ENCODE results near the gene IYD.

The IYD gene

GRCh38 chr6:150368762-150369161 lies at the start of gene IYD:
Gene IYD (plus strand): TSS chr6:150369012. CDS start chr6:150369032, 20 bp downstream.
- no peak for DNase-seq (ENCODE audit: low read depth in 2 of 2)

GRCh38 chr6:150319924-150320323 lies 48.9 kb upstream of the IYD start:
- DNase-seq (ENCODE audit: low read depth in 2 of 2): no peak

- no peak for DNase-seq (ENCODE audit: low read depth in 2 of 2)
These were observed 48.4 kb upstream of the IYD start for GRCh38 chr6:150320442-150320841.

GRCh38 chr6:150322466-150322871 lies 46.3 kb upstream of the IYD start:
- no peak for DNase-seq (ENCODE audit: low read depth in 2 of 2)

GRCh38 chr6:150323205-150323604 lies 45.6 kb upstream of the IYD start:
- no peak for DNase-seq (ENCODE audit: low read depth in 2 of 2)

- no peak for DNase-seq (ENCODE audit: low read depth in 2 of 2)
These were observed 44.8 kb upstream of the IYD start for GRCh38 chr6:150324044-150324443.

GRCh38 chr6:150325066-150325772 lies 43.6 kb upstream of the IYD start:
- DNase-seq (ENCODE audit: low read depth in 2 of 2): no peak

GRCh38 chr6:150327117-150327774 lies 41.6 kb upstream of the IYD start:
- DNase-seq (ENCODE audit: low read depth in 2 of 2): no peak

GRCh38 chr6:150328744-150329405 lies 39.9 kb upstream of the IYD start:
- no peak for DNase-seq (ENCODE audit: low read depth in 2 of 2)

GRCh38 chr6:150331344-150331743 lies 37.5 kb upstream of the IYD start:
- DNase-seq (ENCODE audit: low read depth in 2 of 2): no peak

GRCh38 chr6:150332939-150333584 lies 35.8 kb upstream of the IYD start:
- no peak for DNase-seq (ENCODE audit: low read depth in 2 of 2)

GRCh38 chr6:150333585-150333941 lies 35.2 kb upstream of the IYD start:
- DNase-seq (ENCODE audit: low read depth in 2 of 2): no peak

GRCh38 chr6:150334790-150335783 lies 33.7 kb upstream of the IYD start:
- no peak for DNase-seq (ENCODE audit: low read depth in 2 of 2)

GRCh38 chr6:150336299-150336698 lies 32.5 kb upstream of the IYD start:
- no peak for DNase-seq (ENCODE audit: low read depth in 2 of 2)

GRCh38 chr6:150336708-150337107 lies 32.1 kb upstream of the IYD start:
- DNase-seq (ENCODE audit: low read depth in 2 of 2): no peak

GRCh38 chr6:150342126-150342525 lies 26.7 kb upstream of the IYD start:
- no peak for DNase-seq (ENCODE audit: low read depth in 2 of 2)

- DNase-seq (ENCODE audit: low read depth in 2 of 2): no peak
These were observed 25.4 kb upstream of the IYD start for GRCh38 chr6:150343434-150343833.

GRCh38 chr6:150345781-150346180 lies 23.0 kb upstream of the IYD start:
- no peak for DNase-seq (ENCODE audit: low read depth in 2 of 2)

GRCh38 chr6:150346346-150346745 lies 22.5 kb upstream of the IYD start:
- no peak for DNase-seq (ENCODE audit: low read depth in 2 of 2)

GRCh38 chr6:150347845-150348244 lies 21.0 kb upstream of the IYD start:
- no peak for DNase-seq (ENCODE audit: low read depth in 2 of 2)

GRCh38 chr6:150349546-150349945 lies 19.3 kb upstream of the IYD start:
- no peak for DNase-seq (ENCODE audit: low read depth in 2 of 2)
